Endothelial cell of umbilical vein (primary cell): ENCODE data around the gene SP140L. TPM values are rescaled to one million over a fixed set of nuclear protein-coding genes. Genes with fewer than 3 reads are reported as not detected.

Experiments
- BruUV-seq: library from RNA; stranded (reverse); fragments of 400-500 nt; replicated peaks from 2 replicates; lab custom pipeline; 2021; lab: Mats Ljungman, UMichigan
- CTCF ChIA-PET: fragments of 300-600, 350-600 bp; sonication (Branson Sonifier 250); formaldehyde crosslinking; loops from one replicate; lab custom pipeline; 2021; ENCODE audit warnings: antibody characterized with exemption, inconsistent platforms; lab: Charles Lee
- POLR2A ChIA-PET: fragments of 300-600, 350-600 bp; sonication (Branson Sonifier 250); formaldehyde crosslinking; loops from one replicate; lab custom pipeline; 2021; ENCODE audit warnings: antibody characterized with exemption, inconsistent platforms; lab: Charles Lee
- DNase-seq: peaks from one replicate; pipeline ENCODE4 v3.0.0-alpha.2; 2011; ENCODE audit warnings: low read depth, low spot score
- FAIRE-seq: peaks from 2 replicates; lab custom pipeline; 2011; peaks lifted over from hg19 to GRCh38; lab: Jason Lieb, UNC
- H2AFZ ChIP-seq: 2 replicates; pipeline ENCODE4 v1.6.0; 2012; ENCODE audit warnings: low read depth, low read length, control low read depth, inconsistent platforms
- H3K27ac ChIP-seq: 2 replicates; pipeline ENCODE4 v1.5.1; 2011; ENCODE audit warnings: low read depth, mild to moderate bottlenecking, control low read depth, low read length, moderate library complexity; ENCODE audit not compliant: insufficient read depth
- H3K27me3 ChIP-seq, 2 experiments: 2 replicates each; pipeline versions ENCODE4 v1.6.0 to v1.6.1; 2011; ENCODE audit warnings: low read length in 2 of 2, mixed read lengths in 1 of 2; ENCODE audit not compliant: control insufficient read depth in 2 of 2, insufficient read depth in 2 of 2
- H3K36me3 ChIP-seq, 2 experiments: 2 replicates in 1 of 2; 3 replicates in 1 of 2; pipeline ENCODE4 v1.5.1; 2011; ENCODE audit warnings: low read length in 2 of 2, mild to moderate bottlenecking in 1 of 2, moderate library complexity in 1 of 2; ENCODE audit not compliant: control insufficient read depth in 2 of 2, insufficient read depth in 2 of 2; ENCODE audit errors: extremely low read depth in 1 of 2
- H3K4me1 ChIP-seq: 3 replicates; pipeline ENCODE4 v1.5.1; 2011; ENCODE audit warnings: mild to moderate bottlenecking, low read length; ENCODE audit not compliant: control insufficient read depth, insufficient read depth; ENCODE audit errors: extremely low read depth
- H3K4me2 ChIP-seq: 2 replicates; pipeline ENCODE4 v1.6.1; 2011; ENCODE audit warnings: low read length, control low read depth, mixed read lengths; ENCODE audit not compliant: insufficient read depth
- H3K4me3 ChIP-seq, 3 experiments: fragments of 200-600 bp in 1 of 3; sonication (generic), shearing (Covaris generic) in 1 of 3; replicated peaks in 1 of 3; 2 replicates each; pipeline ENCODE4 v1.5.1; 2011 to 2016; ENCODE audit warnings: control low read depth in 3 of 3, low read length in 3 of 3, mild to moderate bottlenecking in 2 of 3, inconsistent platforms in 1 of 3, low read depth in 1 of 3, moderate library complexity in 1 of 3; ENCODE audit not compliant: insufficient read depth in 1 of 3
- H3K79me2 ChIP-seq: 2 replicates; pipeline ENCODE4 v1.6.0; 2012; ENCODE audit warnings: low read length, inconsistent platforms; ENCODE audit not compliant: control insufficient read depth, insufficient read depth
- H3K9ac ChIP-seq: replicated peaks from 2 replicates; pipeline ENCODE3; 2011; ENCODE audit warnings: low read length, control low read depth; ENCODE audit not compliant: insufficient read depth; ENCODE audit errors: extremely low read depth
- H3K9me1 ChIP-seq: replicated peaks from 3 replicates; pipeline ENCODE4 v1.6.0; 2011; ENCODE audit warnings: mild to moderate bottlenecking, low read length; ENCODE audit not compliant: control insufficient read depth, insufficient read depth; ENCODE audit errors: extremely low read depth
- H3K9me3 ChIP-seq: replicated peaks from 2 replicates; pipeline ENCODE4 v1.5.1; 2012; ENCODE audit warnings: low read length, inconsistent platforms; ENCODE audit not compliant: control insufficient read depth, insufficient read depth
- H4K20me1 ChIP-seq: replicated peaks from 2 replicates; pipeline ENCODE3; 2011; ENCODE audit warnings: mild to moderate bottlenecking, low read length; ENCODE audit not compliant: control insufficient read depth, insufficient read depth; ENCODE audit errors: extremely low read depth
- EZH2 ChIP-seq: IDR thresholded peaks from 2 replicates; pipeline ENCODE4 v1.6.1; 2012; ENCODE audit warnings: borderline replicate concordance, low read depth, mild to moderate bottlenecking, moderate library complexity, low read length, inconsistent platforms; ENCODE audit not compliant: severe bottlenecking
- FOS ChIP-seq: IDR thresholded peaks from 2 replicates; pipeline ENCODE4 v1.6.1; 2011; ENCODE audit warnings: mild to moderate bottlenecking, low read length, moderate library complexity, borderline replicate concordance; ENCODE audit not compliant: insufficient read depth
- GATA2 ChIP-seq: IDR thresholded peaks from 2 replicates; pipeline ENCODE4 v1.7.0; 2011; ENCODE audit warnings: low read depth, mild to moderate bottlenecking, moderate library complexity, mixed read lengths, low read length; ENCODE audit not compliant: insufficient read length, insufficient read depth
- JUN ChIP-seq: IDR thresholded peaks from 2 replicates; pipeline ENCODE4 v1.6.1; 2011; ENCODE audit warnings: borderline replicate concordance, low read depth; ENCODE audit not compliant: insufficient read length, insufficient read depth
- MYC ChIP-seq: IDR thresholded peaks from one replicate; pipeline ENCODE4 v1.6.1; 2011; ENCODE audit warnings: mild to moderate bottlenecking, low read depth, low read length
- POLR2A ChIP-seq: IDR thresholded peaks from 2 replicates; pipeline ENCODE4 v1.6.1; 2012; ENCODE audit warnings: low read depth, mild to moderate bottlenecking, control low read depth, low read length
- POLR2AphosphoS5 ChIP-seq: IDR thresholded peaks from 2 replicates; pipeline ENCODE4 v1.6.1; 2012; ENCODE audit warnings: low read depth, mild to moderate bottlenecking, control low read depth, low read length, moderate library complexity; ENCODE audit not compliant: insufficient read depth
- dilution Hi-C: fragments of 300-500 bp; cut with MboI; formaldehyde crosslinking; loops from one replicate; pipeline ENCODE4 v1.15.0; 2019; ENCODE audit warnings: low sequenced_read_pairs; ENCODE audit not compliant: extremely low pct_ligation_motif_present
- intact Hi-C: fragments of 100-400 bp; cut with micrococcal nuclease; formaldehyde crosslinking; loops from one replicate; pipeline ENCODE4 v1.10.0; 2022
- polyA plus RNA-seq, 4 experiments: library from polyadenylated mRNA; depleted of rRNA in 3 of 4; stranded (reverse) in 3 of 4; unstranded in 1 of 4; fragments of >200 nt; gene quantifications; 2 replicates each; pipeline versions ENCODE4 v1.2.1 to v1.2.3, GENCODE V29; 2011 to 2012; ENCODE audit warnings: missing spikeins in 1 of 4
- total RNA-seq: library from RNA; stranded (reverse); gene quantifications from 2 replicates; pipeline ENCODE4 v1.2.3, GENCODE V29; 2021
- TF ChIP-seq, protein P1 (sequence below): IDR thresholded peaks from 2 replicates; pipeline ENCODE4 v1.6.1; 2011; ENCODE audit not compliant: insufficient read depth, insufficient read length
- TF ChIP-seq, protein P2 (sequence below), 2 donors: IDR thresholded peaks; 1 replicate in 1 of 2; 2 replicates in 1 of 2; pipeline ENCODE4 v1.5.1; 2011; ENCODE audit warnings: low read length in 2 of 2, mild to moderate bottlenecking in 2 of 2, moderate library complexity in 2 of 2, control low read depth in 1 of 2, inconsistent platforms in 1 of 2, low read depth in 1 of 2; ENCODE audit not compliant: insufficient read depth in 1 of 2; ENCODE audit errors: extremely low read depth in 1 of 2

Gene SP140L
- total and polyA plus RNA-seq, 2 donors (not counting 3 experiments of a cell fraction or from before 2014, with no cell fraction given): 16.0 to 27.3 TPM

DNA sequence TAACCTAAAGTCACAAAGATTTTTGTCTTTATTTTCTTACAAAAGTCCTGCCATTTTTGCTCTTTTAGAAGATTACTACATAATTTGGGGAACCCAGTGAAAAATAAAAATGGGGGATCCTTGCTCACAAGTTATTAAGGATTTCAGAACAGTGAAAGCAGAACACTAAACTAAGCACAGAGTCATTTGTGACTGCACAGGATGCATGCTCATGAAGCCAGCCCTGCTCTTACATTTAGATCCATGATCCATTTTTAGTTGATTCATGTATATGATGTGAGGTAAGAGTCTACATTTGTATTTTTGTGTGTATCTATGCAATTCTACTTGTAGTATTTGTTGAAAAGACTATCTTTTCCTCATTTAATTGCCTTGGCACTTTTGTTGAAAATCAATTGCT is 21.8 kb downstream of the SP140L start:
- H3K4me1 ChIP-seq: no peaks in the 10 kb centered on the region
- H3K79me2 ChIP-seq: peaks cover 7% of the 10 kb centered on the region
- TF ChIP-seq EZH2 (no peak), POLR2AphosphoS5 (no peak)
- TF ChIP-seq, protein P1, sequence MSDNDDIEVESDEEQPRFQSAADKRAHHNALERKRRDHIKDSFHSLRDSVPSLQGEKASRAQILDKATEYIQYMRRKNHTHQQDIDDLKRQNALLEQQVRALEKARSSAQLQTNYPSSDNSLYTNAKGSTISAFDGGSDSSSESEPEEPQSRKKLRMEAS: no peak
- H3K27me3 ChIP-seq: no peaks in the 10 kb centered on the region
- no TSS peak for BruUV-seq
- DNase-seq (no peak), FAIRE-seq (no peak)
- H4K20me1 ChIP-seq: no peaks in the 10 kb centered on the region
- H2AFZ ChIP-seq: no peak overlapping the region
- no peak overlapping the region for H3K4me2 ChIP-seq
- no peak overlapping the region for H3K27ac ChIP-seq
- dilution Hi-C loops (no loop called here), intact Hi-C loops (no loop called here)
- no peaks in the 10 kb centered on the region for H3K9me3 ChIP-seq
- ChIA-PET CTCF (interaction anchor here (0.9 to 1.3 kb wide), 2 partner anchors 22 to 30 kb away, joined by 3 read pairs; partner anchors contain the start of gene SP140L), POLR2A (no interaction called here)
- no peak overlapping the region for H3K9ac ChIP-seq
- H3K36me3 ChIP-seq: no peaks in the 10 kb centered on the region
- no peaks in the 10 kb centered on the region for H3K9me1 ChIP-seq
- H3K4me3 ChIP-seq: no peak overlapping the region

- intact Hi-C loops: no loop called here
- H3K36me3 ChIP-seq: peaks cover 0 to 6% of the 10 kb centered on the region in 2 experiments
- no peaks in the 10 kb centered on the region for H3K9me3 ChIP-seq
- no peaks in the 10 kb centered on the region for H4K20me1 ChIP-seq
- no peaks in the 10 kb centered on the region for H3K4me1 ChIP-seq
- BruUV-seq: no TSS peak
- ChIA-PET CTCF (no interaction called here), POLR2A (no interaction called here)
- H3K4me2 ChIP-seq: no peak overlapping the region
- H3K79me2 ChIP-seq: no peaks in the 10 kb centered on the region
- no peaks in the 10 kb centered on the region for H3K27me3 ChIP-seq
- H3K9ac ChIP-seq: no peak overlapping the region
- no peak for FAIRE-seq
- TF ChIP-seq GATA2: no peak
- TF ChIP-seq POLR2AphosphoS5: no peak
- TF ChIP-seq MYC: no peak
- TF ChIP-seq EZH2: no peak
- TF ChIP-seq POLR2A: no peak
- TF ChIP-seq JUN: no peak
- TF ChIP-seq, protein P2, sequence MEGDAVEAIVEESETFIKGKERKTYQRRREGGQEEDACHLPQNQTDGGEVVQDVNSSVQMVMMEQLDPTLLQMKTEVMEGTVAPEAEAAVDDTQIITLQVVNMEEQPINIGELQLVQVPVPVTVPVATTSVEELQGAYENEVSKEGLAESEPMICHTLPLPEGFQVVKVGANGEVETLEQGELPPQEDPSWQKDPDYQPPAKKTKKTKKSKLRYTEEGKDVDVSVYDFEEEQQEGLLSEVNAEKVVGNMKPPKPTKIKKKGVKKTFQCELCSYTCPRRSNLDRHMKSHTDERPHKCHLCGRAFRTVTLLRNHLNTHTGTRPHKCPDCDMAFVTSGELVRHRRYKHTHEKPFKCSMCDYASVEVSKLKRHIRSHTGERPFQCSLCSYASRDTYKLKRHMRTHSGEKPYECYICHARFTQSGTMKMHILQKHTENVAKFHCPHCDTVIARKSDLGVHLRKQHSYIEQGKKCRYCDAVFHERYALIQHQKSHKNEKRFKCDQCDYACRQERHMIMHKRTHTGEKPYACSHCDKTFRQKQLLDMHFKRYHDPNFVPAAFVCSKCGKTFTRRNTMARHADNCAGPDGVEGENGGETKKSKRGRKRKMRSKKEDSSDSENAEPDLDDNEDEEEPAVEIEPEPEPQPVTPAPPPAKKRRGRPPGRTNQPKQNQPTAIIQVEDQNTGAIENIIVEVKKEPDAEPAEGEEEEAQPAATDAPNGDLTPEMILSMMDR (IDR thresholded peaks at IDR 0.05; ENCODE audit: extremely low read depth in 1 of 2, insufficient read depth in 1 of 2, low read depth in 1 of 2, low read length in 2 of 2): no peak
- TF ChIP-seq, protein P1: no peak
- no peak for TF ChIP-seq FOS
- H3K4me3 ChIP-seq: no peak overlapping the region
- no peaks in the 10 kb centered on the region for H3K9me1 ChIP-seq
- no peak for DNase-seq
- H2AFZ ChIP-seq: no peak overlapping the region
- dilution Hi-C loops: no loop called here
- H3K27ac ChIP-seq: no peak overlapping the region
Observed at GRCh38 chr2:230356084-230356483, 29.1 kb downstream of the SP140L start.
